Cardiac fibroblast (primary cell): ENCODE results near the gene NSDHL.
A peak's percentile ranks its signal among the peaks of the same experiment; 100 is the strongest.
"Not testable (repeated sequence)": the region's sequence is repeated elsewhere in the genome, so short reads cannot be mapped to it uniquely, and the experiment has no call there.

Experiments used
- DNase-seq, 2 donors: peaks; one replicate each; pipeline versions ENCODE4 v3.0.0 to v3.0.0-alpha.2; 2010; ENCODE audit warnings: low read depth in 2 of 2
- H3K4me3 ChIP-seq, 2 donors: replicated peaks in 1 of 2; 1 replicate in 1 of 2; 2 replicates in 1 of 2; pipeline ENCODE4 v1.5.1; 2011; ENCODE audit warnings: low read depth in 2 of 2, low read length in 2 of 2, mild to moderate bottlenecking in 2 of 2, moderate library complexity in 1 of 2
- CTCF ChIP-seq: IDR thresholded peaks from one replicate; pipeline ENCODE4 v1.5.1; 2011; ENCODE audit warnings: low read depth, mild to moderate bottlenecking, low read length, inconsistent platforms

Gene NSDHL

GRCh38 chrX:152823657-152824056 lies 7.2 kb upstream of the NSDHL start:
- TF ChIP-seq CTCF, result no peak
- no peak overlapping the region for H3K4me3 ChIP-seq
- no peak for DNase-seq

- no peak for TF ChIP-seq CTCF
- H3K4me3 ChIP-seq, result no peak overlapping the region
- peak in 1 of 2 donors; percentile 33 for DNase-seq
Measured at GRCh38 chrX:152824841-152825374, 6.0 kb upstream of the NSDHL start.

- TF ChIP-seq CTCF, result no peak
- H3K4me3 ChIP-seq, result peak overlapping the region; percentile 60 to 78
- DNase-seq, result no peak
Measured at GRCh38 chrX:152831391-152831790, 528 bp downstream of the NSDHL start.

- H3K4me3 ChIP-seq, result no peak overlapping the region
- no peak for TF ChIP-seq CTCF
- no peak for DNase-seq
Measured at GRCh38 chrX:152832520-152832919, 1.7 kb downstream of the NSDHL start.

- DNase-seq, result no peak
- TF ChIP-seq CTCF, result no peak
- no peak overlapping the region for H3K4me3 ChIP-seq
Measured at GRCh38 chrX:152833378-152833777, 2.5 kb downstream of the NSDHL start.

- not testable (repeated sequence) for DNase-seq, H3K4me3 ChIP-seq
Measured at GRCh38 chrX:152835470-152835869, 4.6 kb downstream of the NSDHL start.

- TF ChIP-seq CTCF, result no peak
- no peak overlapping the region for H3K4me3 ChIP-seq
- no peak for DNase-seq
Measured at GRCh38 chrX:152842772-152843338, 12.0 kb downstream of the NSDHL start.
